ENCODE results near the gene METAP1D. TPM values are rescaled to one million over a fixed set of nuclear protein-coding genes. Genes with fewer than 3 reads are reported as not detected.

The METAP1D gene
- total RNA-seq, 1 experiment from 2014 or later, result 5.2 TPM

DNA sequence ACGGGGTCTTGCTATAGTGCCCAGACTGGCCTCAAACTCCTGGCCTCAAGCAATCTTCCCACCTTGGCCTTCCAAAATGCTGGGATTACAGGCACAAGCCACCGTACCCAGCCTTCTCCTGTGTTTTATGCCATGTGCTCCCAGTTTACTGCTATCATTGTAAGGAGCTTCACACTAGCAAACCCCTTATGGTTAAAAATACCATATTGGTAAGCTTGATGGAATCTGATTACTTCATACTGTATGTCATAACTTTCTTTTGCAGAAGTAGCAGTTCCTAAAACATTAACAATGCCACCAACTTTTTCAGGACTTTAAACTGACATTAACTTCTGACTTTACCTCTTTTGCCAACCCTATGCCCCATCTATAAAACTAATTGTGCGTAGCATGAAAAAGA is 41.3 kb upstream of the METAP1D start:
- H3K27ac ChIP-seq (ENCODE audit: insufficient read length, low read depth, low read length), result no peak overlapping the region
- H4K20me1 ChIP-seq (ENCODE audit: control insufficient read depth, insufficient read depth, insufficient read length), result no peaks in the 10 kb centered on the region
- H3K9me3 ChIP-seq (ENCODE audit: control insufficient read depth, low read depth, low read length), result no peaks in the 10 kb centered on the region
- no peak overlapping the region for H3K9ac ChIP-seq (ENCODE audit: extremely low read depth, insufficient read length, low read length)
- no peaks in the 10 kb centered on the region for H3K4me1 ChIP-seq (ENCODE audit: insufficient read depth, low read length)
- no peak overlapping the region for H3K18ac ChIP-seq (ENCODE audit: insufficient read length, low read depth, low read length)
- H3K23me2 ChIP-seq (ENCODE audit: insufficient read length, low read depth, low read length, poor library complexity, severe bottlenecking), result no peaks in the 10 kb centered on the region
- H4K8ac ChIP-seq (replicated peaks; ENCODE audit: insufficient read length, low read depth, low read length), result no peak overlapping the region
- H3K27me3 ChIP-seq (ENCODE audit: insufficient read depth, low read length), result no peaks in the 10 kb centered on the region
- H3K79me2 ChIP-seq (ENCODE audit: insufficient read depth, low read length), result no peaks in the 10 kb centered on the region
- H3K79me1 ChIP-seq (ENCODE audit: insufficient read depth, low read depth, low read length, poor library complexity, severe bottlenecking), result no peaks in the 10 kb centered on the region
- H3K14ac ChIP-seq (ENCODE audit: insufficient read depth, low read length), result no peak overlapping the region
- no peak overlapping the region for H2BK15ac ChIP-seq (ENCODE audit: low read depth, low read length)
- no CpG with 5 or more reads among the region's 3 CpGs for WGBS (ENCODE audit: extremely low coverage, insufficient read length, low lambda C conversion rate)
- no peak overlapping the region for H3K23ac ChIP-seq (ENCODE audit: insufficient read length, low read depth, low read length)
- H3K56ac ChIP-seq (ENCODE audit: insufficient read length, low read depth, low read length), result no peak overlapping the region
- Mint-ChIP-seq H3K9me3 (no peaks in the 10 kb centered on the region), H3K4me3 (no peak overlapping the region), H3K27ac (no peak overlapping the region), H3K4me1 (0 out of 4 replicates have a peak, but pooled peaks cover 0 to 3% of the 10 kb centered on the region in 2 experiments), H3K36me3 (ENCODE audit: insufficient read depth in 1 of 3, low read depth in 3 of 3) (peaks cover 2 to 12% (median 8%) of the 10 kb centered on the region in 3 experiments; a peak in 4 of 7 replicates), H3K27me3 (ENCODE audit: low read depth) (no peaks in the 10 kb centered on the region)
- H2BK20ac ChIP-seq (ENCODE audit: low read depth, low read length, poor library complexity, severe bottlenecking), result no peak overlapping the region
- H4K5ac ChIP-seq (ENCODE audit: insufficient read length, low read depth, low read length), result no peak overlapping the region
- no peak overlapping the region for H2BK5ac ChIP-seq (ENCODE audit: insufficient read length, low read length)
- no peak overlapping the region for H2BK12ac ChIP-seq (ENCODE audit: insufficient read length, low read depth, low read length)
- H3K4me2 ChIP-seq (ENCODE audit: insufficient read depth, insufficient read length, low read length), result no peak overlapping the region
- TF ChIP-seq, protein P1, sequence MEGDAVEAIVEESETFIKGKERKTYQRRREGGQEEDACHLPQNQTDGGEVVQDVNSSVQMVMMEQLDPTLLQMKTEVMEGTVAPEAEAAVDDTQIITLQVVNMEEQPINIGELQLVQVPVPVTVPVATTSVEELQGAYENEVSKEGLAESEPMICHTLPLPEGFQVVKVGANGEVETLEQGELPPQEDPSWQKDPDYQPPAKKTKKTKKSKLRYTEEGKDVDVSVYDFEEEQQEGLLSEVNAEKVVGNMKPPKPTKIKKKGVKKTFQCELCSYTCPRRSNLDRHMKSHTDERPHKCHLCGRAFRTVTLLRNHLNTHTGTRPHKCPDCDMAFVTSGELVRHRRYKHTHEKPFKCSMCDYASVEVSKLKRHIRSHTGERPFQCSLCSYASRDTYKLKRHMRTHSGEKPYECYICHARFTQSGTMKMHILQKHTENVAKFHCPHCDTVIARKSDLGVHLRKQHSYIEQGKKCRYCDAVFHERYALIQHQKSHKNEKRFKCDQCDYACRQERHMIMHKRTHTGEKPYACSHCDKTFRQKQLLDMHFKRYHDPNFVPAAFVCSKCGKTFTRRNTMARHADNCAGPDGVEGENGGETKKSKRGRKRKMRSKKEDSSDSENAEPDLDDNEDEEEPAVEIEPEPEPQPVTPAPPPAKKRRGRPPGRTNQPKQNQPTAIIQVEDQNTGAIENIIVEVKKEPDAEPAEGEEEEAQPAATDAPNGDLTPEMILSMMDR (conservative IDR thresholded peaks at IDR 0.05), result no peak
- H4K91ac ChIP-seq (ENCODE audit: insufficient read length, low read depth, low read length), result no peak overlapping the region
- no peak for DNase-seq
- H3K4ac ChIP-seq (ENCODE audit: low read depth, low read length), result no peak overlapping the region
- H2AK5ac ChIP-seq (ENCODE audit: insufficient read length, low read length), result no peak overlapping the region
- no peak overlapping the region for H3T11ph ChIP-seq (ENCODE audit: low read length)
- H2AFZ ChIP-seq (ENCODE audit: low read length), result no peak overlapping the region
- no peak overlapping the region for H2BK120ac ChIP-seq (ENCODE audit: low read depth, low read length, poor library complexity, severe bottlenecking)
